BJ (cell line): ENCODE measurements around the gene TRIM67. TPM values are rescaled to one million over a fixed set of nuclear protein-coding genes. Genes with fewer than 3 reads are reported as not detected.

ENCODE experiments used
- CTCF ChIA-PET: fragments of 350-600 bp; formaldehyde crosslinking; extraction: SDS; loops from one replicate; lab custom pipeline; 2021; ENCODE audit warnings: antibody characterized with exemption, inconsistent platforms; lab: Yijun Ruan, JAX
- POLR2A ChIA-PET: fragments of 300-600 bp; sonication (Branson Sonifier 250); formaldehyde crosslinking; extraction: SDS; loops from one replicate; lab custom pipeline; 2021; ENCODE audit warnings: antibody characterized with exemption; lab: Charles Lee
- DNase-seq: peaks from one replicate; pipeline ENCODE4 v3.0.0-alpha.2; 2011; ENCODE audit warnings: low read depth
- H3K27me3 ChIP-seq: 2 replicates; pipeline ENCODE4 v1.6.0; 2011; ENCODE audit warnings: low read length; ENCODE audit not compliant: control insufficient read depth, insufficient read depth
- H3K36me3 ChIP-seq: 2 replicates; pipeline ENCODE4 v1.5.1; 2011; ENCODE audit warnings: low read length; ENCODE audit not compliant: control insufficient read depth, insufficient read depth
- H3K4me3 ChIP-seq: 2 replicates; pipeline ENCODE4 v1.5.1; 2011; ENCODE audit warnings: low read depth, mild to moderate bottlenecking, control low read depth, low read length
- CTCF ChIP-seq: IDR thresholded peaks from 2 replicates; pipeline ENCODE4 v1.5.1; 2011; ENCODE audit warnings: low read depth, mild to moderate bottlenecking, control low read depth, inconsistent platforms, low read length, moderate library complexity; ENCODE audit not compliant: insufficient read depth
- polyA plus RNA-seq: library from polyadenylated mRNA; depleted of rRNA; stranded (reverse); fragments of >200 nt; gene quantifications from 2 replicates; pipeline ENCODE4 v1.2.3, GENCODE V29; 2011

The TRIM67 gene
- polyA plus RNA-seq, 1 experiment, result 0.02 TPM

GRCh38 chr1:231242516-231243198 is 80.8 kb downstream of the TRIM67 start:
- no peaks in the 10 kb centered on the region for H3K27me3 ChIP-seq
- CTCF ChIA-PET, result no interaction called here
- POLR2A ChIA-PET, result no interaction called here
- H3K4me3 ChIP-seq, result peak overlapping the region; percentile 59; the same call in 1 of the 2 replicates
- no peak for DNase-seq
- peaks cover 4% of the 10 kb centered on the region; the same call in 1 of the 2 replicates for H3K36me3 ChIP-seq
- no peak for TF ChIP-seq CTCF

- no peaks in the 10 kb centered on the region for H3K27me3 ChIP-seq
- no peak for DNase-seq
- POLR2A ChIA-PET, result no interaction called here
- peaks cover 3% of the 10 kb centered on the region; the same call in 1 of the 2 replicates for H3K36me3 ChIP-seq
- H3K4me3 ChIP-seq, result no peak overlapping the region
- no peak for TF ChIP-seq CTCF
- CTCF ChIA-PET, result interaction anchor here (1.0 kb wide), 1 partner anchor 56 kb away, joined by 3 read pairs; no protein-coding TSS in a partner anchor
Measured at GRCh38 chr1:231248778-231249177, 86.9 kb downstream of the TRIM67 start.

- ChIA-PET POLR2A (no interaction called here), CTCF (no interaction called here)
- DNase-seq, result no peak
- Histone ChIP-seq H3K4me3 (no peak overlapping the region), H3K27me3 (no peaks in the 10 kb centered on the region), H3K36me3 (peaks cover 7% of the 10 kb centered on the region)
- TF ChIP-seq CTCF, result no peak
Measured at GRCh38 chr1:231252336-231252735, 90.5 kb downstream of the TRIM67 start.

GRCh38 chr1:231260351-231260750 is 98.5 kb downstream of the TRIM67 start:
- POLR2A ChIA-PET, result no interaction called here
- H3K27me3 ChIP-seq, result no peaks in the 10 kb centered on the region
- TF ChIP-seq CTCF, result no peak
- DNase-seq, result no peak
- CTCF ChIA-PET, result no interaction called here
- H3K36me3 ChIP-seq, result peaks cover 8% of the 10 kb centered on the region; the same call in 1 of the 2 replicates
- no peak overlapping the region for H3K4me3 ChIP-seq

GRCh38 chr1:231264642-231265041 is 102.8 kb downstream of the TRIM67 start:
- TF ChIP-seq CTCF, result no peak
- no peak overlapping the region for H3K4me3 ChIP-seq
- H3K36me3 ChIP-seq, result peaks cover 4% of the 10 kb centered on the region
- H3K27me3 ChIP-seq, result no peaks in the 10 kb centered on the region
- CTCF ChIA-PET, result no interaction called here
- no peak for DNase-seq
- POLR2A ChIA-PET, result no interaction called here
